ENCODE results near the gene ODC1.

ODC1 gene

GRCh38 chr2:10400568-10400977 lies 47.6 kb downstream of the ODC1 start:
- DNase-seq (ENCODE audit: low read depth), result peak; percentile 58

- DNase-seq (ENCODE audit: low read depth), result no peak
Observed at GRCh38 chr2:10400002-10400401, 48.1 kb downstream of the ODC1 start.

- no peak for DNase-seq (ENCODE audit: low read depth)
Observed at GRCh38 chr2:10399358-10399757, 48.8 kb downstream of the ODC1 start.

- no peak for DNase-seq (ENCODE audit: low read depth)
Observed at GRCh38 chr2:10398496-10398895, 49.6 kb downstream of the ODC1 start.

GRCh38 chr2:10397878-10398277 lies 50.2 kb downstream of the ODC1 start:
- no peak for DNase-seq (ENCODE audit: low read depth)

- no peak for DNase-seq (ENCODE audit: low read depth)
Observed at GRCh38 chr2:10397297-10397875, 50.7 kb downstream of the ODC1 start.

- DNase-seq (ENCODE audit: low read depth), result no peak
Observed at GRCh38 chr2:10396464-10396863, 51.7 kb downstream of the ODC1 start.

- no peak for DNase-seq (ENCODE audit: low read depth)
Observed at GRCh38 chr2:10395893-10396292, 52.2 kb downstream of the ODC1 start.

GRCh38 chr2:10393640-10393982 lies 54.5 kb downstream of the ODC1 start:
- DNase-seq (ENCODE audit: low read depth), result no peak

GRCh38 chr2:10392951-10393639 lies 55.0 kb downstream of the ODC1 start:
- no peak for DNase-seq (ENCODE audit: low read depth)

GRCh38 chr2:10392548-10392947 lies 55.6 kb downstream of the ODC1 start:
- DNase-seq (ENCODE audit: low read depth), result no peak

- no peak for DNase-seq (ENCODE audit: low read depth)
Observed at GRCh38 chr2:10392100-10392499, 56.0 kb downstream of the ODC1 start.

GRCh38 chr2:10390369-10390801 lies 57.7 kb downstream of the ODC1 start:
- DNase-seq (ENCODE audit: low read depth), result no peak

Measured in activated T-cell treated with anti-CD3 and anti-CD28 coated beads for 48 hours (primary cell).